ENCODE results near the gene SPOUT1.
"Not testable (repeated sequence)": the region's sequence is repeated elsewhere in the genome, so short reads cannot be mapped to it uniquely, and the experiment has no call there.

DNA sequence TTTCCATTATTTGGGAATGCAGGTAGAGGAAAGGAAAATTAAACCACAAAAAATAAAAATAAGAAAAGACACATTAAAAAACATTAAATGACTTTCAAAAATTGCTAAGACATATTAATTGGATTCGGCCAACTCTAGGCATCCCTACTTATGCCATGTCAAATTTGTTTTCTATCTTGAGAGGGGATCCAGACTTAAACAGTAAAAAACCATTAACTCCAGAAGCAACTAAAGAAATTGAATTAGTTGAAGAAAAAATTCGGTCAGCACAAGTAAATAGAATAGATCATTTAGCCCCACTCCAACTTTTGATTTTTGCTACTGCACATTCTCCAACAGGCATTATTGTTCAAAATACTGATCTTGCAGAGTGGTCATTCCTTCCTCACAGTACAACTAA lies 23.1 kb upstream of the SPOUT1 start:
- not testable (repeated sequence) for TF ChIP-seq CTCF, POLR2A (IDR thresholded peaks at IDR 0.05)
